ENCODE results near the gene SYNE2.
"Not testable (repeated sequence)": the region's sequence is repeated elsewhere in the genome, so short reads cannot be mapped to it uniquely, and the experiment has no call there.

Gene SYNE2

GRCh38 chr14:64196056-64196455 is 343.3 kb downstream of the SYNE2 start:
- no peak for DNase-seq (ENCODE audit: low read depth)

GRCh38 chr14:64196814-64197411 is 344.1 kb downstream of the SYNE2 start:
- no peak for DNase-seq (ENCODE audit: low read depth)

- DNase-seq (ENCODE audit: low read depth) = no peak
Observed at GRCh38 chr14:64197996-64198395, 345.2 kb downstream of the SYNE2 start.

- no peak for DNase-seq (ENCODE audit: low read depth)
Observed at GRCh38 chr14:64198486-64198885, 345.7 kb downstream of the SYNE2 start.

GRCh38 chr14:64200170-64200569 is 347.4 kb downstream of the SYNE2 start:
- DNase-seq (ENCODE audit: low read depth) = no peak

- no peak for DNase-seq (ENCODE audit: low read depth)
Observed at GRCh38 chr14:64201296-64201695, 348.5 kb downstream of the SYNE2 start.

GRCh38 chr14:64201921-64202545 is 349.2 kb downstream of the SYNE2 start:
- DNase-seq (ENCODE audit: low read depth) = no peak

- DNase-seq (ENCODE audit: low read depth) = no peak
Observed at GRCh38 chr14:64202716-64203115, 349.9 kb downstream of the SYNE2 start.

- no peak for DNase-seq (ENCODE audit: low read depth)
Observed at GRCh38 chr14:64203366-64204006, 350.7 kb downstream of the SYNE2 start.

- DNase-seq (ENCODE audit: low read depth) = no peak
Observed at GRCh38 chr14:64208261-64208660, 355.5 kb downstream of the SYNE2 start.

- DNase-seq (ENCODE audit: low read depth) = no peak
Observed at GRCh38 chr14:64208981-64209380, 356.2 kb downstream of the SYNE2 start.

- DNase-seq (ENCODE audit: low read depth) = no peak
Observed at GRCh38 chr14:64209444-64210131, 356.8 kb downstream of the SYNE2 start.

GRCh38 chr14:64210216-64210615 is 357.4 kb downstream of the SYNE2 start:
- no peak for DNase-seq (ENCODE audit: low read depth)

- DNase-seq (ENCODE audit: low read depth) = not testable (repeated sequence)
Observed at GRCh38 chr14:64210912-64211311, 358.1 kb downstream of the SYNE2 start.

GRCh38 chr14:64212666-64213065 is 359.9 kb downstream of the SYNE2 start:
- DNase-seq (ENCODE audit: low read depth) = no peak

- DNase-seq (ENCODE audit: low read depth) = no peak
Observed at GRCh38 chr14:64213086-64213485, 360.3 kb downstream of the SYNE2 start.

- no peak for DNase-seq (ENCODE audit: low read depth)
Observed at GRCh38 chr14:64213853-64214570, 361.2 kb downstream of the SYNE2 start.

GRCh38 chr14:64215274-64215673 is 362.5 kb downstream of the SYNE2 start:
- no peak for DNase-seq (ENCODE audit: low read depth)

GRCh38 chr14:64215978-64216377 is 363.2 kb downstream of the SYNE2 start:
- DNase-seq (ENCODE audit: low read depth) = no peak

GRCh38 chr14:64217308-64217707 is 364.5 kb downstream of the SYNE2 start:
- no peak for DNase-seq (ENCODE audit: low read depth)

- no peak for DNase-seq (ENCODE audit: low read depth)
Observed at GRCh38 chr14:64217834-64218233, 365.0 kb downstream of the SYNE2 start.

Data from stimulated activated CD8-positive, alpha-beta memory T cell treated with anti-CD3 and anti-CD28 coated beads, Interleukin-12 subunit alpha, Interleukin-12 subunit beta, amount 100 ng/mL, for 1 hour (primary cell).